H1 (cell line): Measurements from ENCODE around the gene CLEC14A. TPM values are rescaled to one million over a fixed set of nuclear protein-coding genes. Genes with fewer than 3 reads are reported as not detected.

ENCODE experiments used
- ASH2L ChIP-seq: fragments of 200-600, 300-600 bp; sonication (generic); IDR thresholded peaks from one replicate; pipeline ENCODE4 v1.7.1; 2017; ENCODE audit warnings: low read length
- CBX5 ChIP-seq: fragments of 300-800, 300-1000 bp; sonication (generic); IDR thresholded peaks from 2 replicates; pipeline ENCODE4 v1.7.1; 2016; ENCODE audit warnings: antibody characterized with exemption, low read length, low read depth
- CBX8 ChIP-seq: fragments of 300-800, 300-1000 bp; sonication (generic); IDR thresholded peaks from 2 replicates; pipeline ENCODE4 v1.7.1; 2016; ENCODE audit warnings: low read depth, low read length, borderline replicate concordance
- CEBPB ChIP-seq: IDR thresholded peaks from 2 replicates; pipeline ENCODE4 v1.6.1; 2012; ENCODE audit warnings: low read depth, low read length
- CHD2 ChIP-seq: IDR thresholded peaks from 2 replicates; pipeline ENCODE4 v1.6.1; 2012; ENCODE audit warnings: low read length, improper control_type of control experiment
- CTBP2 ChIP-seq: IDR thresholded peaks from 2 replicates; pipeline ENCODE4 v1.7.0; 2011; ENCODE audit warnings: borderline replicate concordance, mild to moderate bottlenecking, moderate library complexity, mixed read lengths, low read length; ENCODE audit not compliant: insufficient read depth, insufficient read length
- EGR1 ChIP-seq: IDR thresholded peaks from 2 replicates; pipeline ENCODE4 v1.6.1; 2011; ENCODE audit warnings: low read depth, low read length, borderline replicate concordance
- FOSL1 ChIP-seq: IDR thresholded peaks from 2 replicates; pipeline ENCODE4 v1.6.1; 2011; ENCODE audit warnings: mild to moderate bottlenecking, low read depth, low read length, moderate library complexity; ENCODE audit not compliant: insufficient read depth
- HDAC2 ChIP-seq, 2 experiments: fragments of 300-600 bp in 1 of 2; sonication (generic) in 1 of 2; IDR thresholded peaks; 2 replicates each; pipeline ENCODE4 v1.6.1; 2011 to 2012; ENCODE audit warnings: low read depth in 2 of 2, low read length in 2 of 2, mild to moderate bottlenecking in 2 of 2, moderate library complexity in 2 of 2, borderline replicate concordance in 1 of 2, inconsistent platforms in 1 of 2
- KDM1A ChIP-seq: fragments of 200-600, 300-600 bp; sonication (generic); IDR thresholded peaks from 2 replicates; pipeline ENCODE4 v1.7.1; 2016; ENCODE audit warnings: mild to moderate bottlenecking, low read length, borderline replicate concordance
- NANOG ChIP-seq: IDR thresholded peaks from 2 replicates; pipeline ENCODE4 v1.6.1; 2011; ENCODE audit warnings: low read length, low read depth, mild to moderate bottlenecking, inconsistent platforms; ENCODE audit not compliant: insufficient read depth, poor library complexity, severe bottlenecking
- PHF8 ChIP-seq: fragments of 200-600 bp; sonication (generic); conservative IDR thresholded peaks from 2 replicates; pipeline ENCODE4 v1.7.1; 2012; ENCODE audit warnings: low read depth, mild to moderate bottlenecking, inconsistent platforms, low read length, moderate library complexity
- POLR2AphosphoS5 ChIP-seq: IDR thresholded peaks from 2 replicates; pipeline ENCODE4 v1.6.1; 2011; ENCODE audit warnings: low read depth, low read length
- RBBP5 ChIP-seq: IDR thresholded peaks from 2 replicates; pipeline ENCODE4 v1.7.1; 2012; ENCODE audit warnings: low read depth, mild to moderate bottlenecking, inconsistent platforms, low read length, moderate library complexity, borderline replicate concordance
- SIN3A ChIP-seq, 2 experiments: IDR thresholded peaks in 1 of 2; conservative IDR thresholded peaks in 1 of 2; 2 replicates each; pipeline ENCODE4 v1.6.1; 2011 to 2012; ENCODE audit warnings: low read length in 2 of 2, improper control_type of control experiment in 1 of 2, low read depth in 1 of 2, mild to moderate bottlenecking in 1 of 2
- SP4 ChIP-seq: IDR thresholded peaks from 2 replicates; pipeline ENCODE4 v1.6.1; 2012; ENCODE audit warnings: low read length, inconsistent platforms
- SRF ChIP-seq: IDR thresholded peaks from 2 replicates; pipeline ENCODE4 v1.6.1; 2011; ENCODE audit warnings: mild to moderate bottlenecking, low read depth, low read length, moderate library complexity
- ZNF274 ChIP-seq: IDR thresholded peaks from 2 replicates; pipeline ENCODE4 v1.7.0; 2012; ENCODE audit warnings: low read length, borderline replicate concordance; ENCODE audit errors: extremely low read depth
- polyA plus RNA-seq, 7 experiments: library from polyadenylated mRNA; depleted of rRNA in 3 of 7; stranded (reverse) in 5 of 7; unstranded in 2 of 7; fragments of >200 nt in 5 of 7; fragments of 200-250 nt in 2 of 7; gene quantifications; 1 replicate in 5 of 7; 2 replicates in 1 of 7; 4 replicates in 1 of 7; pipeline versions ENCODE4 v1.2.1 to v1.2.3, GENCODE V29; 2011 to 2013; ENCODE audit warnings: missing spikeins in 2 of 7, mixed read lengths in 2 of 7
- total RNA-seq: library from RNA; stranded (reverse); fragmentation: NEBNext Ultra II Directional; extraction: Animal tissue kit (Norgen Biotek cat#: 25700); gene quantifications from 2 replicates; pipeline ENCODE4 v1.2.1, GENCODE V29; 2021
- TF ChIP-seq, protein P1 (sequence below): IDR thresholded peaks from 2 replicates; pipeline ENCODE4 v1.6.1; 2012; ENCODE audit warnings: inconsistent platforms
- TF ChIP-seq, protein P2 (sequence below), 3 experiments: IDR thresholded peaks; 1 replicate in 2 of 3; 2 replicates in 1 of 3; pipeline versions ENCODE4 v1.5.1 to v1.6.1; 2011; ENCODE audit warnings: low read length in 3 of 3, mild to moderate bottlenecking in 3 of 3, inconsistent platforms in 2 of 3, low read depth in 1 of 3, moderate library complexity in 1 of 3; ENCODE audit not compliant: insufficient read depth in 1 of 3; ENCODE audit errors: control extremely low read depth in 1 of 3

CLEC14A gene
- total and polyA plus RNA-seq, 2 of the 8 experiments (the other 6 are each of a cell fraction or from before 2014, with no cell fraction given) = 0.09 to 0.13 TPM

DNA sequence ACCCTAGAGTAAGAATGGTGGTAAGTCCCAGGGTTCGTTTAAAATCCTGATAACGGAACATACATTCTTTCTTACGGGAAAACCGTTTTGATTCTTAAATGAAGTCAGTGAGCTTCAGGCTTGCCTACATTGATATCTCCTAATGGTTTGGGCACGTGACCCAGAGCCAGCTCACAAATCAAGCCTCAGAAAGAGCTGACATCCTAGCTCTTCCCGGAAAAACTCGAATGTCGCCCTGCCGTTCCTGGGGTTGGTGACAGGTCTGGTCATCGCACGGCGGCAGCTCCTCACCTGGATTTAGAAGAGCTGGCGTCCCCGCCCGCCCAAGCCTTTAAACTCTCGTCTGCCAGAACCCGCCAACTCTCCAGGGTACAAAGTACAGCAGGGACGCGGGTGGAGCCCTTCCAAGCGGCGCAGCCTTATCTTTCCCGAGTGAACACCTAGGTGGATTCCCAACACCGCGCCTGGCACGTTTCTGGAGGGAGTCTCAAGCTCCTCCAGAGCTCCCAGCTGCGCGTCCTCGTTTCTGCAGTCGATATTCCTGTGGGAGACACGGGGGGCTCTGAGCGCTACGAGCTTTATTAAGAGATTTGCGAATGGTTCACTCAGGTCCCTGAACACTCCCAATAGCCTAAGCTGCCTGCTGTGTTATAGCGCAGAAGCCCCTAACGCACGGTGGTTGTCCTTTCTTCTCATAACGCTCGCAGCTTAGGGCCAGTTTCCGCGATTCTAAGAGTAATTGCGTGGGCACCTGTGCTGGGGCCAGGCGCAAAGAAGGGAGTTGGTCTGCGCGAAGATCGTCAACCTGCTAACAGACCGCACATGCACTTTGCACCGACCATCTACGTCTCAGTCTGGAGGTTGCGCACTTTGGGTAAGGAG lies 47.9 kb downstream of the CLEC14A start, which contains the start of gene SSTR1 (continued):
- no peak for TF ChIP-seq SIN3A (conservative IDR thresholded peaks at IDR 0.05 in 1 of 2, IDR thresholded peaks at IDR 0.05 in 1 of 2; ENCODE audit: low read depth in 1 of 2, low read length in 2 of 2)
- no peak for TF ChIP-seq SRF
- TF ChIP-seq, protein P1, sequence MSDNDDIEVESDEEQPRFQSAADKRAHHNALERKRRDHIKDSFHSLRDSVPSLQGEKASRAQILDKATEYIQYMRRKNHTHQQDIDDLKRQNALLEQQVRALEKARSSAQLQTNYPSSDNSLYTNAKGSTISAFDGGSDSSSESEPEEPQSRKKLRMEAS = peak; percentile 52
- no peak for TF ChIP-seq ASH2L
- TF ChIP-seq ZNF274 = no peak
- TF ChIP-seq EGR1 = 0 out of 2 replicates have a peak, but pooled peaks have one; percentile 12
- TF ChIP-seq SP4 = peak; percentile 46; the same call in 1 of the 2 replicates
- TF ChIP-seq PHF8 = no peak
- no peak for TF ChIP-seq CTBP2
- no peak for TF ChIP-seq FOSL1
- no peak for TF ChIP-seq KDM1A
- TF ChIP-seq, protein P2, sequence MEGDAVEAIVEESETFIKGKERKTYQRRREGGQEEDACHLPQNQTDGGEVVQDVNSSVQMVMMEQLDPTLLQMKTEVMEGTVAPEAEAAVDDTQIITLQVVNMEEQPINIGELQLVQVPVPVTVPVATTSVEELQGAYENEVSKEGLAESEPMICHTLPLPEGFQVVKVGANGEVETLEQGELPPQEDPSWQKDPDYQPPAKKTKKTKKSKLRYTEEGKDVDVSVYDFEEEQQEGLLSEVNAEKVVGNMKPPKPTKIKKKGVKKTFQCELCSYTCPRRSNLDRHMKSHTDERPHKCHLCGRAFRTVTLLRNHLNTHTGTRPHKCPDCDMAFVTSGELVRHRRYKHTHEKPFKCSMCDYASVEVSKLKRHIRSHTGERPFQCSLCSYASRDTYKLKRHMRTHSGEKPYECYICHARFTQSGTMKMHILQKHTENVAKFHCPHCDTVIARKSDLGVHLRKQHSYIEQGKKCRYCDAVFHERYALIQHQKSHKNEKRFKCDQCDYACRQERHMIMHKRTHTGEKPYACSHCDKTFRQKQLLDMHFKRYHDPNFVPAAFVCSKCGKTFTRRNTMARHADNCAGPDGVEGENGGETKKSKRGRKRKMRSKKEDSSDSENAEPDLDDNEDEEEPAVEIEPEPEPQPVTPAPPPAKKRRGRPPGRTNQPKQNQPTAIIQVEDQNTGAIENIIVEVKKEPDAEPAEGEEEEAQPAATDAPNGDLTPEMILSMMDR (IDR thresholded peaks at IDR 0.05; ENCODE audit: control extremely low read depth in 1 of 3, insufficient read depth in 1 of 3, low read depth in 1 of 3, low read length in 3 of 3) = no peak
- no peak for TF ChIP-seq CBX8
- TF ChIP-seq POLR2AphosphoS5 = peak; percentile 81; the same call in 1 of the 2 replicates
- TF ChIP-seq NANOG = no peak
- no peak for TF ChIP-seq CBX5
- TF ChIP-seq CHD2 = peak; percentile 5; the same call in 1 of the 2 replicates
- TF ChIP-seq CEBPB = no peak
- TF ChIP-seq RBBP5 = no peak
- TF ChIP-seq HDAC2 (IDR thresholded peaks at IDR 0.05; ENCODE audit: borderline replicate concordance in 1 of 2, low read depth in 2 of 2, low read length in 2 of 2) = no peak
